Cardiac septum (tissue), 1 donor: ENCODE results near the gene ZBTB5. TPM values are rescaled to one million over a fixed set of nuclear protein-coding genes. Genes with fewer than 3 reads are reported as not detected.
"Not testable (repeated sequence)": the region's sequence is repeated elsewhere in the genome, so short reads cannot be mapped to it uniquely, and the experiment has no call there.

ENCODE experiments used
- DNase-seq: peaks from one replicate; pipeline ENCODE4 v3.0.0-alpha.2; 2020; ENCODE audit warnings: low spot score
- intact Hi-C: fragments of 100-400 bp; cut with DNase I; formaldehyde crosslinking; loops from one replicate; pipeline ENCODE4 v1.14.0; 2022
- total RNA-seq: library from RNA; stranded (reverse); fragmentation: NEBNext Ultra II Directional; extraction: Animal tissue kit (Norgen Biotek cat#: 25700); gene quantifications from one replicate; pipeline ENCODE4 v1.2.1, GENCODE V29; 2021
- donor health status: DM: no; HTN: no; CAD: no.

ZBTB5 gene
- total RNA-seq, 1 donor from 2014 or later: 7.2 TPM

DNA sequence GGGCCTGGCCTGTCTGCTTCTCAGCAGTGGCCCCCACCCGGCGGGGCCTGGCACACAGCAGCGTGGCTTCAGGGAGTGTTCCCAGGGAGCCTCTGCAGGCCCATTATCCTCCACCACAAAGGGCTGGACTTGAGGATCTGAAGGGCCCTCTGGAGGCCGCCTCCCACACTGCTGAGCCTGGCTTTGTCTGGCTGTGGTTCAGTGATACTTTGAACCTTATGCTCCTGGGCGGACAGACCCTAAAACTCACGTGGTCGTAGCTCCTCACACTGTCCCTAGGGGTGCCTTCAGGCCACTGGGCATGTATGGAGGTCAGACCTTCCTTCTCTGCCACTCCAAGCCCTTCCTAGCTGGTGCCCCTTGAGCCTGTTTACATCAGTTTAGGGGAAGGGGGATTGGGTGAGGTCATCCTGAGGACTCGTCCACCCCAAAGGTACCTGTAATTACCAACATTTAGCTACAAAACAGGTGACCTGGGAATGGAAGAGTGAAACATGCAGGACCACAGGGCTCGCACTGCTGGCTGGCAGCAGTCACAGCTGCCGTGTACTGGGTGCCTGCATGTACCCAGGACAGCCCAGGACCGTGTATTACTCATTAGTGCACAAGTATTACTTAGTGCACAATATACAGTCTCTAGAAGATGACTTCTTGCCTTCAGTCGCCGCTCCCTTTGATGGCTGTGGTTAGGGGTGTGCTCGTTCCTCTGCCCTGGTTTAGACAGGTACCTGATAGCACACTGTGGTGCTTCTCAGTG, 34.2 kb downstream of the ZBTB5 start:
- intact Hi-C loops: no loop called here

DNA sequence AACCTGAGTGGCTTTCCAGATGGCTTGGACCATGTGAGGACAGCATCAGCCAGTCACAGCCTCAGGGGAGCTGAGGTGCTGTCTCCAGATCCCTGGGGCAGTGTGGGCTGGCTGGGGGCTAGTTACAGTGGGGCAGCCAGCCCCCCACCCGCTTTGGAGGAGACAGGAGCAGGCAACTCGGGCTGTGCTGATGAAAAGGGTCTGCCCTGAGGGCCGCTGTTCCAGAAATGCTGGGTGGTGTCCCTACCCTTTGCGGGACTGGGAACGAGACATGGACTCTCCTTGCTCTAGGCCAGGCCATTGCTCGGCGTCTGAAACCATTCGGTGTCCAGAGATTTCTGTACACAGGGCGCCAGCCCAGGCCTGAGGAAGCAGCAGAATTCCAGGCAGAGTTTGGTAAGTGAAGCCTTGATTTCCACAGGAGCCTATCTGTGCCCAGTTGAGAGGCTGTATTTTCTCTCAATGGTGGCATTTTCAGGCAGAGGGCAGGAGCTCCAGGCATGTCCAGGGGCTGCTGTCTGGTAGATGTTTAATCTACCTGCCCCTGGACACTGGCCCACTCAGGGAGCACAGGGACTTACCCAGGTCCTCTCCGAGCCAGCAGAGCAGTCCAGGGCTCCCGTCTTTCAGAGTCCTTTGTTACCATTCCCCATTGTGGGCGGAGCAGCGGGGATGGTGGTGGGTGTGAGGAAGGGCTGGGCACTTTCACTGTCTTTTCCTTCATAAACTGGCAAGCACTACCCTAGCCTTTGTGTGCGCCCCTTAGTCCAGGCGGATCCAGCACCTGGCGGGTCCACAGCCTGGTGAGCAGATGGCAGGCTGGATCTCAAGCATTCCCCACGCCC, 35.6 kb downstream of the ZBTB5 start:
- DNase-seq: no peak
- intact Hi-C loops: loop anchor here (10.0 kb wide), 1 partner anchor 145 kb away; the partner anchor contains the start of gene FBXO10

More for the DNA sequence above, 34.2 kb downstream of the ZBTB5 start:
- no peak for DNase-seq

DNA sequence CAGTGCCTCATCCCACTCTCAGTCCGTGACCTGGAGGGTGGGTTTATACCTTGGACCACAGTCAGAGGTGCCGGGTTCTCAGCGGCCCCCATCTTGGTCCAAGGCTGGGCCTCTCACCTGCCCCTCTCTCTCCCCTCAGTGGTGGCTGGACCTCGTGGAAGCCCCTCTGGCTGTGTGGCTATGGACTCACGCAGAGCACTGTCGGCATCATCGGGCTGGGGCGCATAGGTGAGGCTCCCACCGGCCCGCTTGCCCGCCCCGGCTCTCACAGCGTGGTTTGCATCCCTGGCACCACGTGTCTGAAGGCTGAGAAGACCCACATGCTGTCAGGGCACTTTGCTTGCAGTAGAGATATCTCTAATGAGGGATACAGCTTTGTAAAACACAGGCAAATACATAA, 36.9 kb downstream of the ZBTB5 start:
- intact Hi-C loops: loop anchor here (10.0 kb wide), 1 partner anchor 146 kb away; the partner anchor contains the start of gene FBXO10
- DNase-seq: no peak

DNA sequence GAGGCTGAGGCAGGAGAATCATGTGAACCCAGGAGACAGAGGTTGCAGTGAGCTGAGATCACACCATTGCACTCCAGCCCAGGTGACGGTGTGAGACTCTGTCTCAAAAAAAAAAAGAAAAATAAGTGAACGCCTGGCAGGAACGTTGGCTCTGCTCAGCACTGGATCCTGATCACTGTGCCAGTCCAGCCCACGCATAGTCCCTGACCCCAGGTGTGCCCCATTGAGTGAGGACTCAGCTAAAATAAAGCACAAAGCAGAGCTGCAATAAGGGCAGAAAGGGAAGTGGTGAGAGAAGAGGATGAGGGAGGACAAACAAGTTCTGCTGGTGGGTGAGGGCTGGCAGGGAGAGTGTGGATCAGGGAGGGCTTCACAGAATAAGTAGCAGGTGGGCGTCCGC, 38.4 kb downstream of the ZBTB5 start:
- DNase-seq: no peak
- intact Hi-C loops: loop anchor here (10.0 kb wide), 1 partner anchor 148 kb away; the partner anchor contains the start of gene FBXO10

- DNase-seq: not testable (repeated sequence)
- intact Hi-C loops: loop anchor here (10.0 kb wide), 1 partner anchor 148 kb away; the partner anchor contains the start of gene FBXO10
Measured at GRCh38 chr9:37426431-37426830, 38.8 kb downstream of the ZBTB5 start.

- DNase-seq: no peak
- intact Hi-C loops: loop anchor here (10.0 kb wide), 1 partner anchor 149 kb away; the partner anchor contains the start of gene FBXO10
Measured at GRCh38 chr9:37425298-37425752, 39.9 kb downstream of the ZBTB5 start.

- no peak for DNase-seq
- intact Hi-C loops: loop anchor here (5.0 to 10.0 kb wide), 2 partner anchors 43 to 150 kb away; partner anchors contain the start of genes FBXO10 and ZBTB5
Measured at GRCh38 chr9:37424686-37425297, 40.5 kb downstream of the ZBTB5 start.

- DNase-seq: no peak
- intact Hi-C loops: loop anchor here (5.0 to 10.0 kb wide), 2 partner anchors 43 to 151 kb away; partner anchors contain the start of genes FBXO10 and ZBTB5
Measured at GRCh38 chr9:37424204-37424685, 41.0 kb downstream of the ZBTB5 start.

GRCh38 chr9:37423508-37423907, 41.7 kb downstream of the ZBTB5 start:
- no peak for DNase-seq
- intact Hi-C loops: loop anchor here (5.0 to 10.0 kb wide), 2 partner anchors 44 to 151 kb away; partner anchors contain the start of genes FBXO10 and ZBTB5

DNA sequence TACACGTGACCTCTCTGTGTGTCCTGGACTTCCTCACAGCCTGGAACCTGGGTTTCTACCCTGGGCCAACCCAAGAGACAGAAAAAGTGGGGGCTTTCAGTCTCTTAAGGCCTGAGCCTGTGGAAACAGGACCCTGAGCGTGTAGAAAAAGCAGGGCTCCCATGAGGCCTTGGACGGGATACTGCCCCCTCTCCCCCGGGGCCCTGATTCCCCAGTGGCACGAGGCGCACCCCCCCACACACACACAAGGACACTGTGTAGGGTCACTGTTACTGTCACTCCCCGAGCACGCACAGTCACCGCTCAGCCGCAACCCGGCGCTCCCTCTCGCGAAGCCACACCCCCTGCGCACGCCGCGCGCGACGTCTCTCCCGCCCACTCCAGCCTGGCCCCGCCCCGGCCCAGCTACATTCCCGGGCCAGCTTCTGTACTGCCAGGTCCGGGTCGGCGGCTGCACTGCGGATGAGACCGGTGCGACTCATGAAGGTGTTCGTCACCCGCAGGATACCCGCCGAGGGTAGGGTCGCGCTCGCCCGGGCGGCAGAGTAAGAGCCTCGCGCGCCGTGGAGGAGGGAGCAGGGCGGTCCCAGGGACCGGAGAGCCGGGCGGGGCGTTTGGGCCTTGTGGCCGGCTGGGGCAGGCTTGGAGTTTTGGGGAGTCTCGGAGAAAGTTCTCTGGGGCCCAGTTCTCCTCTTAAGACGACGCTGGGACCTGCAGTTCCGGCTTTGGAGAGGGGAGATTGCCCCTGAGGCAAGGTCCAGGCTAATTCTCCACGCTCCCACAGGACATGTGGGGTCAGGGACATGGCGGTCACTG, 42.8 kb downstream of the ZBTB5 start, which contains the start of gene GRHPR:
GRHPR (plus strand) TSS at position 408 of the 816 bp plus-strand sequence; CDS start at position 463, 55 bp downstream.
- intact Hi-C loops: loop anchor here (5.0 to 10.0 kb wide), 2 partner anchors 45 to 152 kb away; partner anchors contain the start of genes FBXO10 and ZBTB5
- DNase-seq: peak; percentile 98

- no peak for DNase-seq
- intact Hi-C loops: loop anchor here (5.0 to 10.0 kb wide), 2 partner anchors 45 to 153 kb away; partner anchors contain the start of genes FBXO10 and ZBTB5
Measured at GRCh38 chr9:37421914-37422288, 43.3 kb downstream of the ZBTB5 start.

DNA sequence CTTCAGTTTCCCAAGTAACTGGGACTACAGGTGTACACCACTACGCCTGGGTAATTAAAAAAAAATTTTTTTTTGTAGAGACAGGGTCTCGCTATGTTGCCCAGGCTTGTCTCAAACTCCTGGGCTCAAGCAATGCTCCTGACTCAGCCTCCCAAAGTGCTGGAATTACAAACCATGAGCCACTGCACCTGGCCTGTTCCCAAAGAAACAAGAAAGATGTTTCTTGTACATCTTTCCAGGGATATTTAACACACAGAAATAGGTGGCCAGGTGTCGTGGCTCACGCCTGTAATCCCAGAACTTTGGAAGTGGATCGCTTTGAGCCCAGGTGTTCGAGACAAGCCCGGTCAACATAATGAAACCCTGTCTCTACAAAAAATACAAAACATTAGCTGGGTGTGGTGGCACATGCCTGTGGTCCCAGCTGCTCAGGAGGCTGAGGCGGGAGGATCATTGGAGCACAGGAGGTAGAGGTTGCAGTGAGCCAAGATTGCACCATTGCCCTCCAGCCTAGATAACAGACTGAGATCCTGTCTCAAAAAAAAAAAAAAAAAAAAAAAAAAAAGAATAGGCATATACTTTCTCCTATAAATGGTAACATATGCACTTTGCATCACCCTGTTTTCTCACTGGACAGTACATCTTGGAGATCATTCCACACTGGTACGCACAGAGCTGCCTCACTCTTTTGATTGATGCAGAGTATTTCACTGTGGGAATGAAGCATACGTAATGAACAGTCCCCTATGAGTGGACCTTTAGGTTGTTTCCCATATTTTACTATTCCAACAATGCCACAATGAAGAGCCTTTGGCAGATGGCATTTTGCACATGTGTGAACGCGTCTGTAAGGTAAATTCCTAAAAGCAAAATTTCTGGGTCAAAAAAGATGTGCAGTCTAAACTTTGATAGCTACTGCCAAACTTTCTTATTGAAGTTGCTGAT, 44.7 kb downstream of the ZBTB5 start:
- DNase-seq: no peak
- intact Hi-C loops: loop anchor here (5.0 to 10.0 kb wide), 2 partner anchors 47 to 154 kb away; partner anchors contain the start of genes FBXO10 and ZBTB5

GRCh38 chr9:37419204-37419603, 46.0 kb downstream of the ZBTB5 start:
- no peak for DNase-seq
- intact Hi-C loops: no loop called here

DNA sequence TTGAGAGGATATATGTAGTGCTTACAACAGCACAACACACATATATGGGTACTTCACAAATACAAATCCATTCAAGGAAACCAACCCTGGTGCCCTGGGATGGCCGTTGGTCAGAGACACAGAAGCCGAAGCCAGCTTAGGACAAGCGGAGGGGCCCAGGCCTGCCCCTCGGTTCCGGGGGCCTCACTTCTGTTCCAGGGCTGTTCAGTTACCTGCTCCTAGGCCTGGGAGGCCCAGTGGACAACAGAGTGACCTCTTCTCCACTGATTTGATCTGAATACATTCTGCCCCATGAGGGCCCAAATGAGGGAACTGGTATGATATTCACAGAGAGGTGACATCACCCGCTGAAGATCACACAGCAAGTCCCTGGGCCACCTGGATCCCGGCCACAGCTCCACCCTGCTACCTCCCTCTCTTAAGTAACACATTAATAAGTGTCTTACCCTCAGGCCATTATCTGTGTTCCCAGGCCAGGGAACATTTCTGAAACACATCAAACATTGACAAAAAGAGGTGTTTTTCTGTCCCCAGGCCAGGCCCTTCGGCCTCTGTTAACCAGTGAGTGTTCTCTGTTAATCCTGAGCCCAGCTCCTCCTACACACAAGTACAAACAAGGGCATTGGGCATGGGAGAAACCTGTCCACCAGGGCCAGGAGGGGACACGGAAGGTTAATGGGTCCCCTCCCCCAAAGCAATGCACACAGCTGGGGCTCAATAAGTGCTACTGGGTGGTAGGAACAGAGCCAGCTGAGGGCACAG, 47.2 kb downstream of the ZBTB5 start:
- no peak for DNase-seq
- intact Hi-C loops: no loop called here

GRCh38 chr9:37417252-37417803, 47.9 kb downstream of the ZBTB5 start:
- DNase-seq: no peak
- intact Hi-C loops: no loop called here
